CD1c-positive myeloid dendritic cell (primary cell): ENCODE results near the gene XRCC1.
A peak's percentile ranks its signal among the peaks of the same experiment; 100 is the strongest.
"Not testable (repeated sequence)": the region's sequence is repeated elsewhere in the genome, so short reads cannot be mapped to it uniquely, and the experiment has no call there.

Experiments used
- DNase-seq: peaks from one replicate; pipeline ENCODE4 v3.0.0-alpha.2; 2016; ENCODE audit errors: extremely low spot score

XRCC1 gene

GRCh38 chr19:43599635-43600295 is 24.4 kb upstream of the XRCC1 start:
- DNase-seq, result no peak

GRCh38 chr19:43598445-43599240 is 23.3 kb upstream of the XRCC1 start:
- DNase-seq, result no peak

GRCh38 chr19:43597876-43598275 is 22.5 kb upstream of the XRCC1 start:
- peak; percentile 40 for DNase-seq

GRCh38 chr19:43596842-43597461 is 21.6 kb upstream of the XRCC1 start:
- DNase-seq, result no peak

- DNase-seq, result peak; percentile 100
Observed at GRCh38 chr19:43595999-43596841, 20.9 kb upstream of the XRCC1 start, which contains the start of the genes IRGQ and ZNF576. Gene IRGQ (minus strand): TSS chr19:43596134. CDS start chr19:43595338, 796 bp downstream. Gene ZNF576 (plus strand): TSS chr19:43596595. CDS start chr19:43597109, 514 bp downstream.

- DNase-seq, result no peak
Observed at GRCh38 chr19:43595605-43595998, 20.3 kb upstream of the XRCC1 start.

GRCh38 chr19:43594710-43595604 is 19.6 kb upstream of the XRCC1 start:
- DNase-seq, result peak; percentile 78

- no peak for DNase-seq
Observed at GRCh38 chr19:43594081-43594697, 18.9 kb upstream of the XRCC1 start.

- DNase-seq, result no peak
Observed at GRCh38 chr19:43592800-43593350, 17.5 kb upstream of the XRCC1 start.

- DNase-seq, result no peak
Observed at GRCh38 chr19:43591904-43592772, 16.8 kb upstream of the XRCC1 start.

- DNase-seq, result no peak
Observed at GRCh38 chr19:43589678-43590077, 14.4 kb upstream of the XRCC1 start.

GRCh38 chr19:43589277-43589676 is 13.9 kb upstream of the XRCC1 start:
- no peak for DNase-seq

GRCh38 chr19:43587029-43587428 is 11.7 kb upstream of the XRCC1 start:
- DNase-seq, result not testable (repeated sequence)

- DNase-seq, result no peak
Observed at GRCh38 chr19:43586346-43586745, 11.0 kb upstream of the XRCC1 start.

GRCh38 chr19:43584484-43584883 is 9.2 kb upstream of the XRCC1 start:
- DNase-seq, result no peak

- DNase-seq, result no peak
Observed at GRCh38 chr19:43582495-43582894, 7.2 kb upstream of the XRCC1 start.

GRCh38 chr19:43581467-43581866 is 6.1 kb upstream of the XRCC1 start:
- no peak for DNase-seq

GRCh38 chr19:43578787-43579186 is 3.5 kb upstream of the XRCC1 start:
- DNase-seq, result no peak
